A549 treated with CORT108297 at 1 μM for 4 hours (cell line): ENCODE data around the gene C20orf144. TPM values are rescaled to one million over a fixed set of nuclear protein-coding genes. Genes with fewer than 3 reads are reported as not detected.

ENCODE experiments used
- total RNA-seq: library from RNA; stranded (reverse); fragments of 200-300 nt; extraction: Qiagen RNA extraction; gene quantifications from 5 replicates; pipeline ENCODE4 v1.2.3, GENCODE V29; 2022

C20orf144 gene
- 0.08 to 0.13 TPM (median 0.10 TPM) in 4 of 5 replicates, not detected in the other for total RNA-seq

DNA sequence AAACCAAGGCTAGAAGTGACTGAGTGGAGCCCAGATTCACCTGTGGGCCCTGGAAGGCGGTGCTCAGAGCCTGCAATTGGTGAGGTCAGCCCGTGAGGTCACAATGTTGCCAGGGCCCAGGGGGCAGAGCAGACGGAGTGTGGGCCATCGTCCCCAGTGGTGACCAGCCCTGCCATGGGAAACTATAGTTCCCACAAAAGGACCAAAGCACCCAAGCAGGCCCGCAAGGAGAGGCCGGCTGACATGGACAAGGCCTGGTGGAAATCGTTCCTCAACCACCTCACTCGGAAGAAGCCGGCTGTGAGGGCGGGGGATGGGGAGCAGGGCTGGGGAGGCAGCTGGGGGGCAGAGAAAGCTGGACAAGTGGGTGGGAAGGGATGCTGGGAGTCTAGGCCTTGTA lies at the start of gene C20orf144:
Gene C20orf144, plus strand, starts transcription at position 156 of the 400 bp plus-strand sequence. Its CDS starts 19 bp downstream, at position 175.

DNA sequence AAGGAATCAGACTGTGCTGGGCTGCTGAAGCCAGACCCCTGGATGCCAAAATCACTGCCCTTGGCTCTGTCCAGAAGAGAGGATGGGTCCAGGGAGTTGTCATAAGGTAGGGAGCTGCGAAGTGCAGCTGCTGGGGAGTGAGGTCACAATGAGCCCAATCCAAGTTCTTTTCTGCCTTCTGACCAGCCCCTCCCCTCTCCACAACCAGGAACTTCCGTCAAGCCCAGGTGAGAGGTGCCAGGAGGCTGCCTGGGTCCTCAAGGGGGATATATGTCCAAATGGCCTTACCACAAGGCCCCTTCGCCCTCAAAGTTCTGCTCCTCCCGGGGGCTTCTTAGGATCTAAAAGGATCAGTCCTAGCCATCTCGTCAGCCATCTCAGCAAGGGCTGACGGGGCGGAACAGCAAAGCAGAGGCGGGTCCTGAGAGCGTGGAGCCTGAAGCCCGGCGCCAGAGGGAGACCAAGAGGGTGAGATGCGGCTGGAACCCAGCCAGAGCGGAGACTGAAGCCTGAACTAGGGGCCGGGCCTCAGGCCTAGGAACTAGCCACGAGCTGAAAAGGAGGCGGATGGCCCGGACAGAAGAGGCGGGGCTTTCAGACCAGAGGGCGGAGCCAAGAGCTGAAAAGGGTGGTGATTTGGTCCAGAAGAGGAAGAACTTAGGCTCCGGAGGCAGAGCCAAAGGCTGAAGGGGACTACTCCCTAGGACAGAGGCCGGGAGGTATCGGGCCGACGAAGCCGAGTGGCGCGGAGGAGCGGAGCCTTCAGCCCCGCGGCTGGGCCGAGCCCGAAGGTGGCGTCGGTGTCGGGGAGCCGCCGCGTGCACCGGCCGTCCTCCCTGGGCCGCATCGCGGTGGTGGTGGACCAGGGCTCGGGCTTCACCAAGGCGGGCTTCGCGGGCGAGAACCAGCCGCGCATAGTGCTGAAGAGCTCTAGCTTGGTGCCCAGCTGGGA lies 4.4 kb downstream of the C20orf144 start, which contains the start of gene ACTL10:
Gene ACTL10, plus strand, starts transcription at position 651 of the 952 bp plus-strand sequence. CDS start 555 bp downstream, outside the sequence.

DNA sequence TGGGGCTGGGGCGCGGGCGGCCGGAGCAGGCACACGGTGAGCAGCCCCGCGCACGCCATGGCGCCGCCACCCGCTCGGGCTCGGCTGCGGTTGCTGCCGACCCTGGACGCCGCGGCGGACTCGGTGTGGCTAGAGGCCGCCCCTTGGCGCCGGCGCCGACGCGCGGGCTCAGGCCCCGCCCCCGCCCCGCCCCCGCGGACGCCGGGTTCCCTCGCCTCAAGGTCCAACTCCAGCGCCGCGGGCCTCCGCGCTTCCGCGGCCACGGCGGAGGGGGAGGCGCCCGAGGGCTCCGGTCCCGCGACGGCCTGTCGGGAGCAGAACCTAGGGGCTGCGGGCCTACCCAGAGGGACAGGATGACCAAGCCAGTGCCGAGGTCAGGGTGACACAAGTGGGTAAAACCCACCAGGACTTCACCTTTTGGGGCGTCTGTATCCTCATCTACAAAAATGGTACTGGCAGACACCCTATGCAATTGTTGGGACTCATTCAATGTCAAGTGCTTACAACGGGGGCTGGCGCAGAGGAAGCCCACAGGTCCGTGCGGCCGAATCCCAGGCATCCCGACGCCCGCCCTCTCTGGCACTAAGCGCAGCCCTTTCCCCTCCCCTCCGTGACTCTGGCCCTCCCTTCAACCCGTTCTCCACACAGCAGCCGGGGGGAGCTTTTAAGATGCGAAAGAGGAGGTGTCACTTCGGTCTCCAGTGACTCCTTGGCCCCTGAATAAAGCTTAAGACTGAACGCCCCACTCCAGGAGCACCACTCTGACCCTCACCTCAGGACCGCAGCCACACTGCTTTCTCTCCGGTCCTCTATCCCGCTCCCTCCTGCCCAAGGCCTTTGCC lies 12.4 kb downstream of the C20orf144 start, which contains the start of gene NECAB3:
Gene NECAB3, minus strand, starts transcription at position 135 of the 842 bp plus-strand sequence. Its CDS starts 76 bp downstream, at position 59.

DNA sequence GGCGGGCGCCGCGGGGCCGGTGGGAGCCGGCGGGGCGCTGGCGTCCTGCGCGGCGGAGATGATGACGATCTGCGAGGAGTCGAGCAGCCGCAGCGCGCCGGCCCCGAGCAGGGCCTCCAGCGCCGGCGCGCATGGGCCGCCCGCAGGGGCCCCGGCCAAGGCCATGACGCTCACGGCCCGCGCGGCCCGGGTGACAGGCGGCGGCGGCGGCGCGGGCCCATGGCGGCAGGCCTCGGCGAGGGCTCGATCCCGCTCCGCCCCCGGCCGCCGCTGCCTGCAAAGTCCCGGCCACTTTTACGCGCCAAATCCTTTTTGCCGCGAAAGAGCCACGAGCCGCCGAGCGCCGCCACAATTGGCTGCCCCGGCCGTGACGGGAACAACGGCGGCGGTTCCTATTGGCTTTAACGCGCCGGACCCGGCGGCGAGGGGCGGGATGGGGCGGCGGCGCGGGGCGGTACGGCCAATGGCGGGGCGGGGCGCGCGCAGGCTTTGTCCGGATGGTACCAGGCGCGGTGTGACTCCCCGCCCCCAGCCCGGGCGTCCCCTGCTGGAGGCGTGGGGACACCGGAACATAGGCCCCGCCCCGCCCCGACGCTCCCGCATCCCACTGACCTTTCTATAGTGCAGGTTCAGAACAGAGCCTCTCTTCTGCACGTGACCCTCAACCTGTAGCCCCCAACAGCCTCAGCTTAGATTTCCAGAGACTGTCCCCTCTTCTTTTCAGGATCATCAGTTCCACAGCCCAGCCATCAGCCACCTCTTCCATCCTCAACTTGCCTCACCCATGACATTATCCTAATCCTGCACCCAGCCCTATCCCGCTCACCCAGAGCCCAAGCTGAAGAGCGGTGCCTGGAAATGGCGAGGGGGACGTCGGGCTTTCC lies 24.2 kb downstream of the C20orf144 start, which contains the start of gene E2F1:
Gene E2F1, minus strand, starts transcription at position 286 of the 884 bp plus-strand sequence. Its CDS starts 121 bp downstream, at position 165.

Other genes with a start within 250 kb of the C20orf144 start
- gene SNTA1, start 218.6 kb upstream of the C20orf144 start, total RNA-seq, result 8.7 to 12.9 TPM (median 10.8 TPM) in 5 replicates
- gene CBFA2T2, start 172.2 kb upstream of the C20orf144 start, total RNA-seq, result 4.3 to 7.2 TPM (median 6.2 TPM) in 5 replicates
- gene ACTL10, start 4.6 kb downstream of the C20orf144 start, total RNA-seq, result 0.05 TPM in 1 of 5 replicates, not detected in the others
- gene NECAB3, start 12.1 kb downstream of the C20orf144 start, total RNA-seq, result 11.1 to 15.5 TPM (median 14.1 TPM) in 5 replicates
- 22.0 to 33.5 TPM (median 30.9 TPM) in 5 replicates for gene E2F1, start 24.1 kb downstream of the C20orf144 start, total RNA-seq
- 4.8 to 6.5 TPM (median 6.3 TPM) in 5 replicates for gene PXMP4, start 58.0 kb downstream of the C20orf144 start, total RNA-seq
- 2.8 to 4.9 TPM (median 3.9 TPM) in 5 replicates for gene ZNF341, start 69.7 kb downstream of the C20orf144 start, total RNA-seq
- 163 to 184 TPM (median 178 TPM) in 5 replicates for gene CHMP4B, start 149.0 kb downstream of the C20orf144 start, total RNA-seq